Kidney glomerular epithelial cell (primary cell): ENCODE data around the gene CST4.
"Not testable (repeated sequence)": the region's sequence is repeated elsewhere in the genome, so short reads cannot be mapped to it uniquely, and the experiment has no call there.

ENCODE experiments used
- DNase-seq: peaks from one replicate; lab custom pipeline; 2025; lab: John Stamatoyannopoulos, UW

CST4 gene, protein sequence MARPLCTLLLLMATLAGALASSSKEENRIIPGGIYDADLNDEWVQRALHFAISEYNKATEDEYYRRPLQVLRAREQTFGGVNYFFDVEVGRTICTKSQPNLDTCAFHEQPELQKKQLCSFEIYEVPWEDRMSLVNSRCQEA

DNA sequence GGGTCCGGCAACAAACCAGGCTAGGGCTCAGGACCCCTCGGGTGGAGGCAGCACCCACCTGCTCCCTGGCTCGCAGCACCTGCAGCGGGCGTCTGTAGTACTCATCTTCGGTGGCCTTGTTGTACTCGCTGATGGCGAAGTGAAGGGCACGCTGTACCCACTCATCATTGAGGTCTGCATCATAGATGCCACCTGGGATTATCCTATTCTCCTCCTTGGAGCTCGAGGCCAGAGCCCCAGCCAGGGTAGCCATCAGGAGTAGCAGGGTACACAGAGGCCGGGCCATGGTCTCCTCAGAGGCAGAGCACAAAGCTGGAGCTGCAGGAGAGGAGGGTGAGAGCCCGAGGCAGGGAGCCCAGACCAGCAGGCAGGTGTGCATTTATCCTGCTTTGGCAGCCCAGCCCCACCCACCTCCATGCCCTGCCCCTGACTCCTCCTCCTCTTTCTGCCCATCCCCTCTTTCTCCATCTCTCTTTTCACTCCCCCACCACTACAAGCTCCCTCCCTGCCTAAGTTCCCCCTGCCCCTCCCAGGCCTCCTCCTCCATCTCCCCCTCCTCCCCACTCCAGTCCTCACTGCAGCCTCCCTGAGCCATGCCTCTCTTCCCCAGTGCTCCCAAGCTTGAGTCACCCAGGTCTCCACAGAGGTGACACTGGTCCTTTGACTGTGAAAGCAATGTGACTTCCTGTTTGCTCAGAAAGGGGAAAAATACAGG lies at the start of gene CST4:
TSS of gene CST4 (minus strand) at position 355 of the 715 bp plus-strand sequence. CDS start at position 286, 69 bp downstream.
- DNase-seq, result not testable (repeated sequence)

- not testable (repeated sequence) for DNase-seq
These were observed 46.6 kb upstream of the CST4 start for GRCh38 chr20:23735391-23735790.

DNA sequence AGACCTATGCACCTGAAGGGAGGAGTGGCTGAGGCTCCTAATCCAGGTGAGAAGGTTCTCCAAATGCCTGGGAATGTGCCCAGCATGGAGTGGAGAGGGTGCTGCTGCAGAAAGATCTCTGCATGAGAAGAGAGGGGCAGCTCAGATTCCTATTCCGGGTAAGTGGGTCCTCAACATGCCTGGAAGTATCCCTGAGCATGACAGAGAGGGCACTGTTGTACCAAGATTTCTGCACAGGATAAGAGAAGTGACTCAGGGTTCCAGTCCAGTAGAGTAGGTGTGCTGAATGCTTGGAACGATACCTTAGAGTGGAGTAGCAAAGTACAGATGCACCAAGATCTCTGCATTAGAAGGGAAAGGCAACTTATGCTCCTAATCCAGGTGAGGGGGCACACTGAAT lies 46.1 kb upstream of the CST4 start:
- DNase-seq, result not testable (repeated sequence)

DNA sequence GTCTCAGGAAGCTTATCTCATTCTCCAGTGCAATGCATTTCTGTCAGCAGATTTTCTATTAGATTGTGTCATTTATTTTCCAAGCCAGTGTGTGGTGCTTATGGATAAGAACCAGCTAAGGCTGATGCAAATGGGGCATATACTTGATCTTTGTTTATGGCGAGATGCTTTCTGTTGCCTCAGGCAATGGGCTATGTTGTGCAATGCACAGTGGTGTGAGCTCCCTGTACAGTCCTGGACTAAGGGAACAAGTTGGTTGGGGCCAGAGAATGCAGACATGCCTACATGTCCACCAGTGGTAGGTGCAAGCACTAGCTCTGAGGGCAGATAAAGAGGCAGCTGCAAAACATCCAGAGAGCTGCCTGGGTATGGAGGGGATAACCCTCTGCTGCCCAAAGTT lies 45.6 kb upstream of the CST4 start:
- not testable (repeated sequence) for DNase-seq

GRCh38 chr20:23727016-23727415 lies 38.2 kb upstream of the CST4 start:
- DNase-seq, result no peak

GRCh38 chr20:23725102-23725501 lies 36.3 kb upstream of the CST4 start:
- no peak for DNase-seq

- peak; percentile 2 for DNase-seq
These were observed 34.9 kb upstream of the CST4 start for GRCh38 chr20:23723659-23724307.

- not testable (repeated sequence) for DNase-seq
These were observed 34.0 kb upstream of the CST4 start for GRCh38 chr20:23722851-23723250.

- DNase-seq, result no peak
These were observed 33.1 kb upstream of the CST4 start for GRCh38 chr20:23721962-23722361.

- not testable (repeated sequence) for DNase-seq
These were observed 30.5 kb upstream of the CST4 start for GRCh38 chr20:23719351-23719750.

- DNase-seq, result not testable (repeated sequence)
These were observed 22.9 kb upstream of the CST4 start for GRCh38 chr20:23711778-23712177.

DNA sequence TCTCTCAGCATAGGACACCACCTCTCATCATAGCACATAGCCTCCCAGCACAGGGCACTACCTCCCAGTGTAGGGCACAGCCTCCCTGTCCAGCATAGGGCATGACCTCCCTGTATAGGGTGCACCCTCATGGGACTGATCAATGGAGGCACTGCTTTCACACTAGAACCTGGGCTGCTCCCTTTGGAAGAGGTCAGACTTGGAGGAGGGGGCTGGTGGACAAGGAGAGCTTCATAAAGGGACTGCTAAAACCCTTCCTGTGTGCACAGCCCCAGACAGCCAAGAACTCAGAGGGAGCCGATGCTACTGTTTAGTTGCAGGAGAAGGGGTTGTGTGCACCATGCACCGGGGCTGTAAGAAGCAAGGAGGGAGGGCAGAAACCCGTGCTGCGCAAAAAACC lies 21.9 kb upstream of the CST4 start:
- DNase-seq, result no peak

DNA sequence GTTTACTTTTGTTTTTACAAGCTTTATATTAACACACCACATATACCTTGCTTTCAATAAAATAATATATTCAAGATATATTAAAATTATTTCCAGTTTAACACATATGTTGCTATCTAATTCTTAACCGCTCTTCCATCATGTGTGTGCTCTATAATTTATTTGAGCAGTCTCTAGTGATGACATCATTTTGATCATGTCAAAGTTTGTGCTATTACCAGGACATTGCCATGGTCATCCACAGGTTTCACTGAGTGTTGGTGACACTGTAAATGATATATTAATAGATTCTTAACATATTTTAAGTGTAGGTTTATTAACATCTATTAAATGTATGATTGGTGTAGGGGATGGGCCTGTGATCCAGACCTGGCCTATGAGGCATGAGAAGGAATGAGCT lies 17.1 kb upstream of the CST4 start:
- DNase-seq, result no peak

DNA sequence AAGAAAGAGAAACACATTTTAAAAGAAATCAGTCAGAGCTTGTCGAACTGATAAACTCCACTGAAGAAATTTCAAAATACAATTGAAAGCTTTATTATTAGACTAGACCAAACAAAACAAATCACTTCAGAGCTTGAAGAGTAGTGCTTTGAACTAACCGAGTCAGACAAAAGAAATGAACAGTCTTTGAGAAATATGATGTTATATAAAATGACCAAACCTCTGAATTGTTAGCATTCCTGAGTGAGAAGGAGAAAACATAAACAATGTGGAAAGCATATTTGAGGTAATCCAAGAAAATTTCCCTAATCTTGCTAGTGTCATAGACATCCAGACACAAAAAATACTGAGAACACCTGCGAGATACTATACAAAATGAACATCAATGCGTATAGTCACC lies 13.2 kb upstream of the CST4 start:
- DNase-seq, result no peak

DNA sequence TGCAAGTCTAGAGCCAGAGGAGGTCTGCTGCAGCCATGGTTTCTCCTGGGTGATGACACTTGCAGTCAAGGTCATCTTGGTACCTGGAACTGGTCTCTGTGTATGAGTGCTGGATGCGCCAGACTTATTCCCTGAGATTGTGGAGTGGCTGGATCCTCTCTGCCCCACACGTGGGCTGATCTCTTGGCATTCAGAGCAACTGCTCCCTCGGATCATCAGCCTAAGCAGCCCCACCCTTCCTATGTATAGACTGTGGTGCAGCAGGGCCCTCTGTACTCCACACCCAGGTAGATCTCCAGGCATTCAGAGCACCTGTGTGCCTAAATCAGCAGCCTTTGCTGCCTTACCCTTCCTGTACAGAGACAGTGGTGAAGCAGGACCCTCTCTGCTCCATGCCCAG lies 12.1 kb upstream of the CST4 start:
- no peak for DNase-seq

DNA sequence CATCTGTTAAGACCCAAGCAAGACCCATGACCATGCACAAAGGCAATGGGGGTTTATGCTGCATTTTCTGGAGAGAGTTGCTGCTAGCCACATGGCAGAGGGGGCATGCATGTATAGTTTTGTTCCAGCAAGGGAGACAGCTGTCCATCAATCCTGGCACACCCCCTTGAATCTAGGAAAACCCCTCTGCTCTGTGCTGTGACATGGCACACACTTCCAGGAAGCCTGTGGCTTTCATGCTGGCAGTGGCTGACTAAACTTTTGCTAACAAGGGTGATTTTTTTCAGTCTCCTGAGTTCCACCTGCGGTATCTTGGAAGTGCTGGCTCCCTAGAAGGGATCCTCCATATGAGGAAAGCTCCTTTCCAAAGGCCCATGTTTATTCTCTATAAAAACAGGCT lies 9.1 kb upstream of the CST4 start:
- no peak for DNase-seq

- DNase-seq, result not testable (repeated sequence)
These were observed 6.2 kb upstream of the CST4 start for GRCh38 chr20:23695068-23695395.

GRCh38 chr20:23694178-23695067 lies 5.6 kb upstream of the CST4 start:
- not testable (repeated sequence) for DNase-seq

DNA sequence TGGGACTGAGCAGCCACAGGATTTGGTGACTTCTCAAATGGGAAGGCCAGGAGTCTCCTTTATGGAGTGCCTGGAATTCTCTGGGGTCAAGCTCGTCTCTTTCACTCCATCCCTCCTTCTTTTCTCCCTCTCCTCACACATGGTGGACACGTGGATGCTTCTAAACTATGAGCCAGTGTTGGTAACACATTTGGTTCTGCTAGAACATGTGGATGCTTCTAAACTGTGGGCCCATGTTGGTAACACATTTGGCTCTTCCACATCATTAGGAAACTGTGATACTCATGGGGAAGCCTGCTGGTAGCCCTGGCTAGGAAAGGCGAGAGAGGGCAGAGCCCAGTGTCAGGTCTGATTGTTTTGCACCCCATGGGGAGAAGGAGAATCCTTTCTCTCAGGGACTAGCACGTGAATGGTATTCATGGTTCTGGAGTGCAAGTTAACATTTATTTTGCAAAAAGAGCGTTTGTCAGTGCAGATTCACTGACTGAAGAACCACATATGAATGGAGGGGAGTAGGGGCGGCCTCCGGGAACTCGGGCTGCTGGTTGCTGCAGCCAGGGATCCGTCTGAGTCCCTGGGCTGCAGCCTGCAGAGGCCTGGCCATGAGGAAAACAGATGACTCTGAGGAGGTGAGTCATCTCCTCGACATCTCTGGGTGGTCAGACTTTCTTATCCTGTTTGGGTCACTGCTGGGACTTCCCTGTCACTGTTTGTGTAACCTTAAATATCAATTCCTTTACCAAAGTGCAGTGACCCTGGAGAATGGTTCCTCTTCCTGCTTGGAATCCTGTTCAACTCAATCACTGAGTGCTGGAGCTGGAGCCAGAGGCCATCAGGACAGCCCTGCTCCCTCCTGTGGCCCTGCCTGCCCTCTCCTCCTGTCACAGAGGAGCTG lies 4.1 kb upstream of the CST4 start:
- peak; percentile 33 for DNase-seq

GRCh38 chr20:23691675-23692074 lies 2.8 kb upstream of the CST4 start:
- DNase-seq, result no peak

- DNase-seq, result no peak
These were observed 1.7 kb upstream of the CST4 start for GRCh38 chr20:23690581-23690980.

GRCh38 chr20:23689399-23689690 lies 507 bp upstream of the CST4 start:
- DNase-seq, result no peak
